ENCODE measurements around the gene FPR1.

The FPR1 gene

DNA sequence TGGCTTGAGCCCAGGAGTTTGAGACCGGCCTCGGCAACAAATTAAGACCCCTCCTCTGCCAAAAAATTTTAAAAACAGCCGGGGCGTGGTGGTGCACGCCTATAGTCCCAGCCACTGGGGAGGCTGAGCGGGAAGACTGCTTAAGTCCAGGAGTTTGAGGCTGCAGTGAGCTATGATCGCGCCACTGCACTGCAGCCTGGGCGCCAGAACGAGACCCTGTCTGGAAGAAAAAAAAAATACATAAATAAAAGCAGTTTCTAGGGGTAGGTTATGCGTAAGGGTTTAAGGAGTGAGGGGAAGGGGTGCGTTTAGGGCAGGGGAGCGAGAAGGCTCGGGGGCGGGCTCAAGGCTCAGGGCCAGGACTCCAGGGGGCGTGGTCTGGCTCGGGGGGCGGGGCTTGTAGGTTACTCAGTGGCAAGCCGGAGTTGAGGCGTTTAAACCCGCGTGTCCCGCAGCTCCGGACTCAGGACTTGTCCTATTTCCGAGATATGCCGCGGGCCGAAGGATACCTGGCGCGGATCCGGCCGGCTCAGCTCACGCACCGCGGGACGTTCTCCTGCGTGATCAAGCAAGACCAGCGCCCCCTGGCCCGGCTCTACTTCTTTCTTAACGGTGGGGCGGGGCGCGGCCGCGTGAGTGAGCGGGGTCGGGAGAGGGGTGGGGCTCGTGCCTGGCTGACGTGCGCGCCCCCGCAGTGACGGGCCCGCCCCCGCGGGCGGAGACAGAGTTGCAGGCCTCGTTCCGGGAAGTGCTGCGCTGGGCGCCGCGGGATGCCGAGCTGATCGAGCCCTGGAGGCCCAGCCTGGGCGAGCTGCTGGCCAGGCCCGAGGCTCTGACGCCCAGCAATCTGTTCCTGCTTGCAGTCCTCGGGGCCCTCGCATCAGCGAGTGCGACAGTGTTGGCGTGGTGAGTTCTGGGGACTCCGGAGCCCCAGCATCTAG lies 47.8 kb downstream of the FPR1 start:
- peak; percentile 99 for DNase-seq

DNA sequence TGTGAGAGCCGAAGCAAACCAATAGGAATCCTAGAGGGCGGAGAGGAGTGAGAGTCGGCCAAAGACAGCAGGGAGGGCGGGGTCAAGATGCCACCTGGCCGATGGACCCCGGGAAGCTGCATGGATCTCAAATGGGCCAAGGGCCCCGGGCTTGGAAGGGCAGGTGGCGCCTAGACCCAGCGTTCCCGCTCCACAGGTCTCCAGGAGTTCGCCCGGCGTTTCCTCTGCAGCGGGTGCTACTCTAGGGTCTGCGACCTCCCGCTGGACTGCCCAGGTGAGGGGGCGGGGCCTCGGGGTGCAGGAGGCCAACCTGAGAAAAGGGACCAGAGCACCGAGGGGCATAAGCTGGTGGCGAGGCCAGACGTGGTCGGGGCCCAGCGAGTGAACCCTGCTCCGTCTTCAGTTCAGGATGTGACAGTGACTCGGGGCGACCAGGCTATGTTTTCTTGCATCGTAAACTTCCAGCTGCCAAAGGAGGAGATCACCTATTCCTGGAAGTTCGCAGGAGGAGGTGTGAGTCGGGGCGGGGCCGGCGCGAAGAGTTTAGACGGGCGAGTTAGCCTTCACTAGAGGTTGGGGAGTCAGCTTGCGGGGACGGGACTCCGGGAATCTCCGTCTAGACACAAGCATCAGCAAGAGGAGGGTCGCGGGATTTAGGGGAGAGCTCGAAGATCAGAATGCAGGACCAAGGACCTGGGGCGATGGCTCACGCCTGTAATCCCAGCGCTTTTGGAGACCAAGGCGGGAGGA lies 48.7 kb downstream of the FPR1 start:
- peak; percentile 26 for DNase-seq

DNA sequence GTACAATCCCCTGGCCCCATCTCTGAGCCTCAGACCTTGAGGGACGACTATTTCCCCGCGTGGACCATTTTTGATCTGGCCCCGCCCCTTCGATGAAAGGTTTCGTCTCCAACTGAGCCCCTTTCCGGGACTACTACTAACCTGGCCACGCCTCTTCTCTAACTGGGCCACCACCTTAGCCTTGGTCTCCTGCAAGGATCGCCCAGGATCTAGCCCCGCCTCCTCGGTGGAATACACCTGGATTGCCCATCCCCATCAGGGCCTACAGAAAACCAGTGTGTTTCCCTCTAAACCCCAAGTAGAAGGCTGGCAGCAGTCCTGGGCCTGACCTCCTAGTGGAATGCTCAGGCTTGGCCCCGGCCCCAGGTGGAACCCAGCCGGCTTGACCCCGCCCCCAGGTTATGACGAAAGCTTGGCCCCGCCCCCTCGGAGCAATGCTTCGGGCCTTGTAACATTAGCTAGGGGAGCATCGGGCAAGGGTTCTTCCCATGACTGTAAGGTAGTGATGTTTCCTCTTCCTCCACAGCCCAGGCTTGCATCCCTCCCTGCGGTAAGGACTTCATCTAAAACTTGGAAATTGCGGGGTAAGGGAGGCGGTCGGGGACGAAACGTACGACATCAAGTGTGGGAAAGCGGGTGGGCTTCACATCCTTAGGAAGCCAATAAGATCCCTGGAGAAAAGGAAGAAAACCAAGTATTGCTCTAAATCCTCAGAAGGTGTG lies 49.4 kb downstream of the FPR1 start:
- peak; percentile 54 for DNase-seq

GRCh38 chr19:51701468-51702100 lies 50.1 kb downstream of the FPR1 start:
- DNase-seq, result no peak

GRCh38 chr19:51699170-51699569 lies 52.5 kb downstream of the FPR1 start:
- no peak for DNase-seq

DNA sequence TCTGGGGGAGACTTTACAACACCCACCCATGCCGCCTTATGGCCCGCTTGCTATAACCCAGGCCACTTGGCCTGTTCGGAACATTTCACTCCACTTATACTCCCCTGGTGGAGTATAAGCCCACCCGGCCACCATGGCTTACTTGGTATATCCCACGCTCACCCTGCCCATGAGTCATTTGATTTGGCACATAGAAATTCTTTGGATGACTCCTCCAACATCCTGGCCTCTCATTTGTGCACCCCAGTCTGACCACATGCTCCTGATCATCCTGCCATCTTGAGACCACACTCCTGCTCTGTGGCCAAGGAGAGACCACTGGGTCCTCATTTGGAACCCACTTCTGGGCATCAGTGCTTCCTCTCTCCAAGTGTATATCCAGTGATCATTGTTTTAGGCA lies 53.4 kb downstream of the FPR1 start:
- DNase-seq, result no peak

DNA sequence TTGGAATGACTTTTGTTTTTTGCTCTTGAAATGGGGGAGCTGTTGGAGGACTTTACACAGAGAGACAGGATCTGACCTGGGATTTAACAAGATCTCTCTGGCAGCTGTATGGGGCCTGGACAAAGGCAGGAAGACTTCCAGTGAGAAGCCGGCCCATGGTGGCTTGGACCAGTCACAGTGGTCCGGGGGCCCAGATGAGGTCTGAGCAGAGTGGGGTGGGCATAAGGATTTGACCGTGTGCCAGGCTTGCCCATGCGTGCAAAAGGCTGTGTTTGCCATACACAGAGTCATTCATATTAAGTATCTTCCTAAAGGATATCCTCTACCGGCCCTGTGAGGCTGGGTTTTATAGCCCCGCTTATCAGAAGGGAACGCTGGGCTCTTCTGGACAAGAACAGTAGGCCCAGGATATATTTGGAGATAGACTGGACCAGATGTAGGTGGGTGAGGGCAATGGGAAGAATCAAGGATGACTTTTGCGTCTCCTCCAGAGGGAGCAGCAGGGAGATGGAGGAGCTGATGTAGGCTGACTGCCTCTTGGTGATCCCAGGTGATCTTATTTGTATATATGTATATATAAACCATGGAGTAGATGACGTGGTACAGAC lies 54.4 kb downstream of the FPR1 start:
- DNase-seq, result no peak

DNA sequence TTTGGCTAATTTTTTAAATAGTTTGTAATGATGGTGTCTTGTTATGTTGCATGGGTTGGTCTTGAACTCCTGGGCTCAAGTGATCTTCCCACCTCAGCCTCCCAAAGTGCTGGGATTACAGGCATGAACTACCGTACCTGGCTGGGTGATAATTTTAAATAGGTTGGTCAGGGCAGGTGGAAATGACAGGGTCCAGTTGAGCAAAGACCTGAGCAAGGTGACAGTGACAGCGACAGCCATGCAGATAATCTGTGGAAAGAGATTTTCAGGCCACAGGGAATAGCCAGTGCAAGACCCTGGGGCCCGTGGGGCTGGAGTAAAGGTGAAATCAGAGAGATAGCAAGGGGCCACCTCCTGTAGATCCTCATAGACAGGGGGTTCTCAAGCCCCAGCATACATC lies 55.1 kb downstream of the FPR1 start:
- no peak for DNase-seq
